ENCODE measurements around the gene DLX1. TPM values are rescaled to one million over a fixed set of nuclear protein-coding genes. Genes with fewer than 3 reads are reported as not detected.

DLX1 gene
- total and polyA plus RNA-seq, 2 of the 8 experiments (the other 6 are each of a cell fraction or from before 2014, with no cell fraction given), result 0.11 TPM; not detected in 1

DNA sequence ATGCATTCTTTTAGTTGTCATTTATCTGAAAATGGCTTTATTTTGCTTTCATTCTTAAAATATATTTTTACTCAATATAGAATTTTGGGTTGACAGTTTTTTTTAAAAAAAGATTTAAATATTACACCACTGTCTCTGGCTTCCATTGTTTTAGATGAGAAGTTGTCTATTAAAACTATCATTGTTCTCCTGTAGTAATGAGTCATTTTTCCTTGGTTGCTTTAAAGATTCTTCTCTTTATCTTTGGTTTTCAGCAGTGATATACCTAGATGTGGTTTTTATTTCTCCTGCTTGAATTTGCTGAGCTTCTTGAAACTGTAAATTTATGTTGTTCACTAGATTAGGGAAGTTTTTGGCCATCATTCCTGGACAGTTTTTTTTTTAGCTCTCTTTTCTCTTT, 44.1 kb downstream of the DLX1 start:
- no peak overlapping the region for H3K4me2 ChIP-seq (ENCODE audit: insufficient read depth in 1 of 2, low read depth in 2 of 2, low read length in 2 of 2)
- no peak overlapping the region for H3K9ac ChIP-seq (replicated peaks in 1 of 4; ENCODE audit: extremely low read depth in 1 of 4, low read depth in 3 of 4, low read length in 3 of 4)
- no peak overlapping the region for H3K4ac ChIP-seq (replicated peaks; ENCODE audit: insufficient read length, low read depth, low read length)
- ChIA-PET POLR2A (ENCODE audit: partially characterized antibody) (interaction anchor here (0.6 kb wide), 1 partner anchor 501 kb away, joined by 3 read pairs; no protein-coding TSS in a partner anchor), CTCF (ENCODE audit: partially characterized antibody) (interaction anchor here (0.6 to 3.6 kb wide), 9 partner anchors 15 to 581 kb away, joined by 3 to 30 read pairs (median 3); no protein-coding TSS in a partner anchor)
- H3K79me1 ChIP-seq (ENCODE audit: low read depth, low read length), result no peaks in the 10 kb centered on the region
- no peak overlapping the region for H3K56ac ChIP-seq (replicated peaks; ENCODE audit: insufficient read length, low read depth, low read length)
- H3K36me3 ChIP-seq (ENCODE audit: control insufficient read depth in 2 of 4, insufficient read depth in 4 of 4, low read length in 3 of 4), result no peaks in the 10 kb centered on the region
- H3K4me3 ChIP-seq (ENCODE audit: extremely low read depth in 1 of 4, insufficient read depth in 2 of 4, low read depth in 3 of 4, low read length in 4 of 4), result no peak overlapping the region
- peaks cover 0 to 13% (median 9%) of the 10 kb centered on the region in 4 experiments; a peak in 5 of 7 replicates for H3K4me1 ChIP-seq (replicated peaks in 1 of 4; ENCODE audit: control insufficient read depth in 3 of 4, insufficient read depth in 4 of 4, low read length in 3 of 4)
- no peak overlapping the region for H4K5ac ChIP-seq (ENCODE audit: insufficient read length, low read depth, low read length)
- no peak overlapping the region for H4K8ac ChIP-seq (ENCODE audit: extremely low read depth, insufficient read depth, low read length)
- H3K18ac ChIP-seq (ENCODE audit: extremely low read depth, low read length), result no peak overlapping the region
- no peak overlapping the region for H2BK5ac ChIP-seq (ENCODE audit: low read depth, low read length)
- no peak overlapping the region for H2BK20ac ChIP-seq (ENCODE audit: low read length)
- no peak for DNase-seq (ENCODE audit: low read depth in 1 of 2, low spot score in 2 of 2)
- H4K20me1 ChIP-seq (replicated peaks in 1 of 2; ENCODE audit: control insufficient read depth in 1 of 2, insufficient read depth in 2 of 2, low read length in 2 of 2), result no peaks in the 10 kb centered on the region
- no peak overlapping the region for H2AK5ac ChIP-seq (ENCODE audit: low read depth, low read length)
- H2AFZ ChIP-seq (ENCODE audit: low read length), result no peak overlapping the region
- no peaks in the 10 kb centered on the region for H3K23me2 ChIP-seq (ENCODE audit: low read depth, low read length)
- H3K79me2 ChIP-seq (ENCODE audit: control insufficient read depth in 1 of 2, insufficient read depth in 2 of 2, low read length in 2 of 2), result no peaks in the 10 kb centered on the region
- H2BK12ac ChIP-seq (ENCODE audit: low read depth, low read length), result no peak overlapping the region
- H2BK15ac ChIP-seq (ENCODE audit: low read length), result no peak overlapping the region
- no peak overlapping the region for H3K27ac ChIP-seq (ENCODE audit: low read depth, low read length)
- FAIRE-seq, result no peak
- H3K27me3 ChIP-seq (replicated peaks in 1 of 4; ENCODE audit: control insufficient read depth in 3 of 4, extremely low read depth in 1 of 4, insufficient read depth in 3 of 4, low read length in 3 of 4), result no peaks in the 10 kb centered on the region; a peak in 2 of 7 replicates
- H4K91ac ChIP-seq (replicated peaks; ENCODE audit: insufficient read length, low read length), result no peak overlapping the region
- no peaks in the 10 kb centered on the region for H3K9me3 ChIP-seq (ENCODE audit: insufficient read depth in 2 of 2, low read depth in 1 of 2, low read length in 1 of 2)
- H3K14ac ChIP-seq (ENCODE audit: insufficient read length), result no peak overlapping the region
- H3K23ac ChIP-seq (ENCODE audit: insufficient read length), result no peak overlapping the region
- no peak overlapping the region for H2BK120ac ChIP-seq (replicated peaks; ENCODE audit: low read depth, low read length)
- TF ChIP-seq, protein P1, sequence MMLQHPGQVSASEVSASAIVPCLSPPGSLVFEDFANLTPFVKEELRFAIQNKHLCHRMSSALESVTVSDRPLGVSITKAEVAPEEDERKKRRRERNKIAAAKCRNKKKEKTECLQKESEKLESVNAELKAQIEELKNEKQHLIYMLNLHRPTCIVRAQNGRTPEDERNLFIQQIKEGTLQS (IDR thresholded peaks at IDR 0.05; ENCODE audit: insufficient read depth, low read depth, low read length), result no peak
- TF ChIP-seq SRF (IDR thresholded peaks at IDR 0.05; ENCODE audit: low read depth, low read length) (no peak), HDAC6 (IDR thresholded peaks at IDR 0.05; ENCODE audit: low read depth, low read length) (no peak), JUND (IDR thresholded peaks at IDR 0.05; ENCODE audit: low read length) (no peak), NRF1 (IDR thresholded peaks at IDR 0.05; ENCODE audit: low read depth, low read length) (no peak), SP2 (IDR thresholded peaks at IDR 0.05; ENCODE audit: low read length) (no peak), GTF2F1 (IDR thresholded peaks at IDR 0.05; ENCODE audit: borderline replicate concordance, low read depth, low read length) (no peak), EZH2 (IDR thresholded peaks at IDR 0.05; ENCODE audit: low read depth, low read length, severe bottlenecking) (no peak), SP4 (IDR thresholded peaks at IDR 0.05; ENCODE audit: low read length) (no peak), KDM4A (IDR thresholded peaks at IDR 0.05; ENCODE audit: low read depth, low read length, severe bottlenecking) (no peak), MAFK (IDR thresholded peaks at IDR 0.05; ENCODE audit: low read depth, low read length) (no peak), SIRT6 (IDR thresholded peaks at IDR 0.05; ENCODE audit: low read length) (no peak), CBX5 (IDR thresholded peaks at IDR 0.05; ENCODE audit: low read depth, low read length) (no peak), SIN3A (conservative IDR thresholded peaks at IDR 0.05 in 1 of 2, IDR thresholded peaks at IDR 0.05 in 1 of 2; ENCODE audit: low read depth in 1 of 2, low read length in 2 of 2) (no peak), CREB1 (IDR thresholded peaks at IDR 0.05) (no peak), POU5F1 (IDR thresholded peaks at IDR 0.05; ENCODE audit: low read depth, low read length) (no peak)

Data from H1 (cell line).